GM12891 (cell line): ENCODE results near the gene AFDN.

Experiments used
- DNase-seq: peaks from one replicate; pipeline ENCODE4 v3.0.0; 2011; ENCODE audit warnings: low spot score; ENCODE audit not compliant: insufficient read length
- FAIRE-seq: peaks from 2 replicates; lab custom pipeline; 2011; peaks lifted over from hg19 to GRCh38; lab: Jason Lieb, UNC
- PAX5 ChIP-seq: IDR thresholded peaks from 2 replicates; pipeline ENCODE4 v1.6.1; 2011; ENCODE audit warnings: low read length, moderate library complexity, mild to moderate bottlenecking; ENCODE audit not compliant: insufficient read depth, severe bottlenecking
- POLR2A ChIP-seq: IDR thresholded peaks from 2 replicates; pipeline ENCODE4 v1.6.1; 2011; ENCODE audit warnings: low read depth, low read length, control low read depth
- POLR2AphosphoS5 ChIP-seq: IDR thresholded peaks from 2 replicates; pipeline ENCODE4 v1.6.1; 2011; ENCODE audit warnings: low read depth, low read length, control low read depth
- POU2F2 ChIP-seq: IDR thresholded peaks from 2 replicates; pipeline ENCODE4 v1.6.1; 2011; ENCODE audit warnings: low read depth, mild to moderate bottlenecking, control low read depth, low read length, moderate library complexity
- SPI1 ChIP-seq: IDR thresholded peaks from 2 replicates; pipeline ENCODE4 v1.6.1; 2011; ENCODE audit warnings: low read depth, low read length, control low read depth
- TAF1 ChIP-seq: IDR thresholded peaks from 2 replicates; pipeline ENCODE4 v1.6.1; 2011; ENCODE audit warnings: low read depth, low read length, control low read depth

Gene AFDN

GRCh38 chr6:168009331-168009730 is 182.6 kb downstream of the AFDN start:
- DNase-seq (no peak), FAIRE-seq (no peak)
- TF ChIP-seq SPI1 (no peak), POU2F2 (no peak), TAF1 (no peak), POLR2A (no peak), PAX5 (no peak), POLR2AphosphoS5 (no peak)

GRCh38 chr6:168011291-168011690 is 184.6 kb downstream of the AFDN start:
- FAIRE-seq (no peak), DNase-seq (no peak)
- no peak for TF ChIP-seq POU2F2

- FAIRE-seq (no peak), DNase-seq (no peak)
- TF ChIP-seq SPI1, result no peak
- TF ChIP-seq POLR2AphosphoS5, result no peak
- no peak for TF ChIP-seq PAX5
- TF ChIP-seq POLR2A, result no peak
- TF ChIP-seq TAF1, result no peak
- no peak for TF ChIP-seq POU2F2
Observed at GRCh38 chr6:168012431-168013249, 185.9 kb downstream of the AFDN start.

- TF ChIP-seq PAX5, result no peak
- no peak for TF ChIP-seq POU2F2
- TF ChIP-seq TAF1, result no peak
- no peak for TF ChIP-seq SPI1
- DNase-seq (no peak), FAIRE-seq (no peak)
Observed at GRCh38 chr6:168013250-168013915, 186.7 kb downstream of the AFDN start.

- FAIRE-seq, result no peak
Observed at GRCh38 chr6:168014428-168014827, 187.7 kb downstream of the AFDN start.

GRCh38 chr6:168015009-168015408 is 188.3 kb downstream of the AFDN start:
- FAIRE-seq, result no peak
- no peak for DNase-seq

More at GRCh38 chr6:168014428-168014827, 187.7 kb downstream of the AFDN start:
- TF ChIP-seq PAX5, result no peak
- TF ChIP-seq TAF1, result no peak
- TF ChIP-seq POLR2A, result no peak
- no peak for TF ChIP-seq POU2F2
- TF ChIP-seq SPI1, result no peak
- no peak for TF ChIP-seq POLR2AphosphoS5
- DNase-seq, result no peak

GRCh38 chr6:168015482-168016175 is 188.9 kb downstream of the AFDN start:
- TF ChIP-seq POU2F2 (no peak), POLR2AphosphoS5 (no peak)
- DNase-seq (no peak), FAIRE-seq (no peak)

More at GRCh38 chr6:168015009-168015408, 188.3 kb downstream of the AFDN start:
- TF ChIP-seq TAF1 (no peak), POLR2AphosphoS5 (no peak), POU2F2 (no peak), PAX5 (no peak), POLR2A (no peak), SPI1 (no peak)

GRCh38 chr6:168016176-168016620 is 189.5 kb downstream of the AFDN start:
- DNase-seq, result no peak
- no peak for FAIRE-seq
- TF ChIP-seq PAX5 (no peak), POLR2A (no peak), POU2F2 (no peak), SPI1 (no peak), TAF1 (no peak), POLR2AphosphoS5 (no peak)

GRCh38 chr6:168016721-168017525 is 190.2 kb downstream of the AFDN start:
- no peak for DNase-seq
- TF ChIP-seq PAX5 (no peak), TAF1 (no peak), POU2F2 (no peak), POLR2AphosphoS5 (no peak), SPI1 (no peak), POLR2A (no peak)
- no peak for FAIRE-seq
